Ovary (tissue), 9 donors: ENCODE data around the gene SPARCL1. TPM values are rescaled to one million over a fixed set of nuclear protein-coding genes. Genes with fewer than 3 reads are reported as not detected.

Experiments
- DNase-seq, 5 donors: peaks; one replicate each; pipeline ENCODE4 v3.0.0-alpha.2; 2019 to 2020
- H3K27ac ChIP-seq, 2 donors: fragments of 200-600 bp; one replicate each; pipeline versions ENCODE4 v1.5.1 to v1.8.0; 2019 to 2022
- H3K27me3 ChIP-seq: fragments of 200-600 bp; one replicate; pipeline ENCODE4 v1.8.0; 2022
- H3K36me3 ChIP-seq: fragments of 200-600 bp; sonication (generic); one replicate; pipeline ENCODE4 v1.5.1; 2019
- H3K4me1 ChIP-seq: one replicate; pipeline ENCODE4 v1.8.1; 2013; ENCODE audit warnings: mild to moderate bottlenecking, moderate library complexity; ENCODE audit not compliant: insufficient read depth
- H3K4me3 ChIP-seq: fragments of 200-600 bp; sonication (generic); one replicate; pipeline ENCODE4 v1.5.1; 2017
- H3K9me3 ChIP-seq, 2 donors: fragments of 200-600 bp in 1 of 2; sonication (generic) in 1 of 2; one replicate each; pipeline versions ENCODE4 v1.5.1 to v1.8.1; 2013 to 2019; ENCODE audit warnings: mild to moderate bottlenecking in 1 of 2, moderate library complexity in 1 of 2
- EP300 ChIP-seq: sonication (generic); formaldehyde crosslinking; IDR thresholded peaks from one replicate; pipeline ENCODE4 v1.6.1; 2017; ENCODE audit warnings: antibody characterized with exemption
- POLR2A ChIP-seq: fragments of 450-650 bp; IDR thresholded peaks from one replicate; pipeline ENCODE4 v1.6.1; 2017; ENCODE audit warnings: antibody characterized with exemption, mild to moderate bottlenecking, moderate library complexity
- WGBS, 3 donors: extraction: QIAGEN DNeasy Blood & Tissue Kit in 1 of 3; methylation state at CpG; one replicate each; pipeline versions ENCODE4 v1.1.5 to v1.1.7; 2013 to 2017; 5-methylcytosine and 5-hydroxymethylcytosine counted together
- intact Hi-C, 4 donors: fragments of 100-400 bp; cut with DNase I; formaldehyde crosslinking; loops; one replicate each; pipeline versions ENCODE4 v1.11.0 to v1.15.1; 2022 to 2023
- polyA plus RNA-seq, 2 donors: library from polyadenylated mRNA; stranded (reverse); fragments of 200-250 nt in 1 of 2; fragments of 350-450 nt in 1 of 2; fragmentation: Illumina TruSeq in 1 of 2; extraction: RNeasy Lipid Tissue Mini Kit (QIAGEN cat#74804) in 1 of 2; gene quantifications; one replicate each; pipeline ENCODE4 v1.2.3, GENCODE V29; 2013 to 2014
- total RNA-seq, 7 donors: library from RNA; depleted of rRNA in 2 of 7; stranded (reverse); fragments of >200 nt in 2 of 7; fragmentation: NEBNext Ultra II Directional in 3 of 7; extraction: Animal tissue kit (Norgen Biotek cat#: 25700) in 3 of 7; gene quantifications; one replicate each; pipeline versions ENCODE4 v1.1.0 to v1.2.4, GENCODE V29; 2016 to 2023
- TF ChIP-seq, protein P1 (sequence below), 3 donors: fragments of 450-650 bp in 2 of 3; fragments of 200-600 bp in 1 of 3; IDR thresholded peaks; one replicate each; pipeline versions ENCODE4 v1.5.1 to v1.8.0; 2016 to 2022; ENCODE audit warnings: antibody characterized with exemption in 3 of 3, mild to moderate bottlenecking in 1 of 3
- donor health status: DM: no; HTN: no; CAD: no; lungs with moderate emphysema.
- donor health status: DM: no; HTN: no; CAD: no.
- donor health status: Bipolar disorder and iron deficiency.
- donor health status: DM: yes; HTN: yes; CAD: no.
- donor health status: DM: no; HTN: no; CAD: no.
- donor health status: DM: yes; HTN: yes; CAD: no.

Gene SPARCL1
- total and polyA plus RNA-seq, 9 donors, result 116 to 1,049 (median 277) TPM

DNA sequence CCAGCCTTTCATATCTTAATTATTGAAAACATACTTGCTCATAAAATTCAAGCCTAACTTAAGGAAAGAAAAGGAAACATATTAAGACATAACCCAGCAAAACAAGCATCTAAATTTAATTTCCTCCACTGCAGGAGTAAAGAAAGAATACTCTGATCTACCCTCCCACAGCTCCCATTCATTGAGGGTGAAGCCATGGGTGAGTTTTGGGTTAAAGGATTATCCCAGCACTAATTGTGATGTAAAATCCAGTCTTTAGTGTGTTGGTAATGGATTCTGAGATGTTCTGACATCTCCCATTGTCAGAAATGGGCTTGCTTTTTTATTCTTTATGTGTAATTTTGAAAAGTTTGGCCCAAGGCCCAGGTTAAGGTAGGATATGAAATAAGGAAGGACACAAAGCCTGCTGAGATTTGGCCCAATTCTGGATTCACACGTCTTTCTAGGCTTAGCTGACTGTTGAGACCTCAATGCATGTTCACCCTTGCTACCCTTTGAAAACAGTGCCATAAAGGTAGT, 50.4 kb downstream of the SPARCL1 start:
- 81 to 93% (median 91%) methylated on average over 1 of the region's 1 CpG for WGBS, 3 donors
- DNase-seq, result no peak
- no peak overlapping the region for H3K27ac ChIP-seq
- H3K4me1 ChIP-seq, result no peaks in the 10 kb centered on the region
- no peaks in the 10 kb centered on the region for H3K9me3 ChIP-seq
- no peaks in the 10 kb centered on the region for H3K27me3 ChIP-seq
- H3K36me3 ChIP-seq, result no peaks in the 10 kb centered on the region
- no peak overlapping the region for H3K4me3 ChIP-seq
- intact Hi-C loops, result no loop called here
- TF ChIP-seq EP300 (no peak), POLR2A (no peak)
- TF ChIP-seq, protein P1, sequence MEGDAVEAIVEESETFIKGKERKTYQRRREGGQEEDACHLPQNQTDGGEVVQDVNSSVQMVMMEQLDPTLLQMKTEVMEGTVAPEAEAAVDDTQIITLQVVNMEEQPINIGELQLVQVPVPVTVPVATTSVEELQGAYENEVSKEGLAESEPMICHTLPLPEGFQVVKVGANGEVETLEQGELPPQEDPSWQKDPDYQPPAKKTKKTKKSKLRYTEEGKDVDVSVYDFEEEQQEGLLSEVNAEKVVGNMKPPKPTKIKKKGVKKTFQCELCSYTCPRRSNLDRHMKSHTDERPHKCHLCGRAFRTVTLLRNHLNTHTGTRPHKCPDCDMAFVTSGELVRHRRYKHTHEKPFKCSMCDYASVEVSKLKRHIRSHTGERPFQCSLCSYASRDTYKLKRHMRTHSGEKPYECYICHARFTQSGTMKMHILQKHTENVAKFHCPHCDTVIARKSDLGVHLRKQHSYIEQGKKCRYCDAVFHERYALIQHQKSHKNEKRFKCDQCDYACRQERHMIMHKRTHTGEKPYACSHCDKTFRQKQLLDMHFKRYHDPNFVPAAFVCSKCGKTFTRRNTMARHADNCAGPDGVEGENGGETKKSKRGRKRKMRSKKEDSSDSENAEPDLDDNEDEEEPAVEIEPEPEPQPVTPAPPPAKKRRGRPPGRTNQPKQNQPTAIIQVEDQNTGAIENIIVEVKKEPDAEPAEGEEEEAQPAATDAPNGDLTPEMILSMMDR (IDR thresholded peaks at IDR 0.05), result no peak

DNA sequence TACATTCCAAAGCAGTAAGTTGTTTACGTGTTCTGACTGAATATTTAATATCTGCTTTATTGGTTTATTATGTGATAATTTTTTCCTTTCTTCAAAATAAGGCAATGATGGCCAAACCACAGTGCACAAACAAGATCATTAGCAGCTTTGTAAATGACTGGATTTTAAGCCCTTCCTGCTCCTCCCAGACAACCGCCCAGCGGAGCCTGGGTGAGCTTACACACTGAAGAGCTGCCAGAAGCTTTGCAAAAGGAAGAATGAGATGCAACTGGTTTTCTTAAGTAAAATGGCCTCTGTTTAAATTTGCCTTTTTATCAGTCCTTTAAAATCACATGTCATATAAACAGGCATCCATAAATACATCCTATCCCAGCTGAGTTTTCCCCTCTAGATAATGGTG, 52.2 kb downstream of the SPARCL1 start:
- H3K27me3 ChIP-seq, result no peaks in the 10 kb centered on the region
- WGBS, 3 donors, result 31 to 49% (median 46%) methylated on average over 3 of the region's 3 CpGs
- no peak for DNase-seq
- H3K27ac ChIP-seq, result no peak overlapping the region
- H3K4me1 ChIP-seq, result no peaks in the 10 kb centered on the region
- no peak overlapping the region for H3K4me3 ChIP-seq
- no peaks in the 10 kb centered on the region for H3K9me3 ChIP-seq
- no peaks in the 10 kb centered on the region for H3K36me3 ChIP-seq
- intact Hi-C loops, result no loop called here
- TF ChIP-seq POLR2A (no peak), EP300 (no peak)
- TF ChIP-seq, protein P1 (IDR thresholded peaks at IDR 0.05), result no peak

DNA sequence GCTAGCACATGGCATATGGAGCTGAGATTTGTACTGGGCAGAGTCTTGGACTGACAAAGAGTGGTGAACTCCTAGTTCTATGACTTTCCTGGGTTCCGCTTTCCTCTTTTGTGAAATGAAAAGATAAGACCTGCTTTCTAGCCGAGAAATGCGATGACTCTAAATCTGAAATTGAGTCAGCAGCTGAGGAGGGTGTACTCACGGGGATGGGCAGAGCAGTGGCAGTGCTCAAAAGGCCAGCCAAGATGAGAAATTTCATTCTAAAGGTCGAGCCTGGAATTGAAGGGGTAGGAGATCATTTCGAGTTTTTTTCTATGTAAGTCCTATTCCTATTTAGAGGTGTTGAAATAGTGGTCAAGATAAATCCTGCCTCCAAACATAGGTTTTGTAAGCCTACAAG, 59.8 kb downstream of the SPARCL1 start:
- no peak overlapping the region for H3K27ac ChIP-seq
- TF ChIP-seq EP300, result no peak
- TF ChIP-seq, protein P1 (IDR thresholded peaks at IDR 0.05), result no peak
- TF ChIP-seq POLR2A, result no peak
- DNase-seq, result no peak
- intact Hi-C loops, result loop anchor here in 1 of 4 donors (5.0 kb wide), 1 partner anchor 92 kb away; no protein-coding TSS in a partner anchor
- WGBS, 3 donors, result 32 to 63% (median 61%) methylated on average over 6 of the region's 6 CpGs
- no peaks in the 10 kb centered on the region for H3K9me3 ChIP-seq
- no peaks in the 10 kb centered on the region for H3K27me3 ChIP-seq
- no peak overlapping the region for H3K4me3 ChIP-seq
- H3K4me1 ChIP-seq, result no peaks in the 10 kb centered on the region
- H3K36me3 ChIP-seq, result no peaks in the 10 kb centered on the region

DNA sequence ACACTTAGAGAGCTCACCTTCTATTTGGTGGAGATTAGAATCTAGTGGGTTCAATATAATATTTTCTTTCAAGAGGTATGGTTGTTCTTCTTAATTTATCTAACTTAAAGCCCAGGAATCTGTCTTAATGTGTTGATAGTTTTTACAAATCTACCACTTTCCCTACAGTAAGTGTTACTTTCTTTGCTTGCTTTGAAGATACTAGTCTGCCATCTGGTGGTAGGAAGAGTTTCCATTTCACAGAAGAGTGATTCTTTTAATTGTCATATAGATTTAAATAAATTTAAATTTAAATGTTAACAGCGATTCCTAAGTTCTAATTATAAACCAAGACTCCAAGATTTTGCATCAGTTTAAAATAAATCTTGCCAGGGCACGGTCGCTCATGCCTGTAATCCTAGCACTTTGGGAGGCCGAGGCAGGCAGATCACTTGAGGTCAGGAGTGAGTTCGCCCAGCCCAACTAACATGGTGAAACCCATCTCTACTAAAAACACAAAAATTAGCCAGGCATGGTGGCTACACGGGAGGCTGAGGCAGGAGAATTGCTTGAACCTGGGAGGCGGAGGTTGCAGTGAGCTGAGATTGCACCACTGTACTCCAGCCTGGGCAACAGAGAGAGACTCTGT, 63.3 kb downstream of the SPARCL1 start:
- 46 to 60% (median 50%) methylated on average over 7 of the region's 7 CpGs for WGBS, 3 donors
- intact Hi-C loops, result loop anchor here in 1 of 4 donors (5.0 kb wide), 1 partner anchor 89 kb away; no protein-coding TSS in a partner anchor
- no peaks in the 10 kb centered on the region for H3K4me1 ChIP-seq
- H3K4me3 ChIP-seq, result no peak overlapping the region
- H3K9me3 ChIP-seq, result no peaks in the 10 kb centered on the region
- H3K27me3 ChIP-seq, result no peaks in the 10 kb centered on the region
- no peak for TF ChIP-seq POLR2A
- TF ChIP-seq, protein P1 (IDR thresholded peaks at IDR 0.05), result peak; percentile 25 to 68 (median 38)
- no peaks in the 10 kb centered on the region for H3K36me3 ChIP-seq
- DNase-seq, result no peak
- H3K27ac ChIP-seq, result no peak overlapping the region
